ENCODE results near the gene COL28A1. TPM values are rescaled to one million over a fixed set of nuclear protein-coding genes. Genes with fewer than 3 reads are reported as not detected.

COL28A1 gene
- total RNA-seq, 2 experiments from 2014 or later: not detected

DNA sequence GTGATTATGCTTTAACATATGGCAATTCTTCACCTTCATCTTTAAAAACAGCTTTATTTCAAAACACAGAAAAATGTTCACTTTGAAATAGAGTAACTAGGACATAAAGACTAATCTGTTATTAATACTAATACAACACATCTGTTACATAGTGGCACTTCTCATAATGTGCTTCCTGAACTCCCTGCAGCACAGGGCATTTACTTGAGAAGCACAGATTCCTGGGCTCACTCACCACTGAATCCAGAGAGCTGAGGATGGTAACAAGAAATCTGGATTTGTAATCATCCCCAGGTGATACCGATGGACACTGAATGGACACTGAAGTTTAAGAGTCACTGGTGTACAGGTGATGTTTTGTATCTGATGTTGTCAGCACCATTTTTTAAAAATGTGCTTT, 96.1 kb downstream of the COL28A1 start:
- H3K27ac Mint-ChIP-seq: no peak overlapping the region
- POLR2A ChIA-PET: no interaction called here
- H3K27me3 Mint-ChIP-seq: no peaks in the 10 kb centered on the region
- DNase-seq (no peak), ATAC-seq (no peak)
- CTCF ChIA-PET: interaction anchor here (0.8 to 0.9 kb wide), 2 partner anchors 14 to 17 kb away, joined by 3 read pairs; no protein-coding TSS in a partner anchor
- intact Hi-C loops (cut with micrococcal nuclease): no loop called here
- no peaks in the 10 kb centered on the region for H3K36me3 Mint-ChIP-seq (ENCODE audit: low read depth)
- peaks cover 2% of the 10 kb centered on the region for H3K9me3 Mint-ChIP-seq
- no peak overlapping the region for H3K4me3 Mint-ChIP-seq
- TF ChIP-seq, protein P1, sequence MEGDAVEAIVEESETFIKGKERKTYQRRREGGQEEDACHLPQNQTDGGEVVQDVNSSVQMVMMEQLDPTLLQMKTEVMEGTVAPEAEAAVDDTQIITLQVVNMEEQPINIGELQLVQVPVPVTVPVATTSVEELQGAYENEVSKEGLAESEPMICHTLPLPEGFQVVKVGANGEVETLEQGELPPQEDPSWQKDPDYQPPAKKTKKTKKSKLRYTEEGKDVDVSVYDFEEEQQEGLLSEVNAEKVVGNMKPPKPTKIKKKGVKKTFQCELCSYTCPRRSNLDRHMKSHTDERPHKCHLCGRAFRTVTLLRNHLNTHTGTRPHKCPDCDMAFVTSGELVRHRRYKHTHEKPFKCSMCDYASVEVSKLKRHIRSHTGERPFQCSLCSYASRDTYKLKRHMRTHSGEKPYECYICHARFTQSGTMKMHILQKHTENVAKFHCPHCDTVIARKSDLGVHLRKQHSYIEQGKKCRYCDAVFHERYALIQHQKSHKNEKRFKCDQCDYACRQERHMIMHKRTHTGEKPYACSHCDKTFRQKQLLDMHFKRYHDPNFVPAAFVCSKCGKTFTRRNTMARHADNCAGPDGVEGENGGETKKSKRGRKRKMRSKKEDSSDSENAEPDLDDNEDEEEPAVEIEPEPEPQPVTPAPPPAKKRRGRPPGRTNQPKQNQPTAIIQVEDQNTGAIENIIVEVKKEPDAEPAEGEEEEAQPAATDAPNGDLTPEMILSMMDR (IDR thresholded peaks at IDR 0.05): no peak
- H3K4me1 Mint-ChIP-seq (ENCODE audit: low read depth): peaks cover 3% of the 10 kb centered on the region

DNA sequence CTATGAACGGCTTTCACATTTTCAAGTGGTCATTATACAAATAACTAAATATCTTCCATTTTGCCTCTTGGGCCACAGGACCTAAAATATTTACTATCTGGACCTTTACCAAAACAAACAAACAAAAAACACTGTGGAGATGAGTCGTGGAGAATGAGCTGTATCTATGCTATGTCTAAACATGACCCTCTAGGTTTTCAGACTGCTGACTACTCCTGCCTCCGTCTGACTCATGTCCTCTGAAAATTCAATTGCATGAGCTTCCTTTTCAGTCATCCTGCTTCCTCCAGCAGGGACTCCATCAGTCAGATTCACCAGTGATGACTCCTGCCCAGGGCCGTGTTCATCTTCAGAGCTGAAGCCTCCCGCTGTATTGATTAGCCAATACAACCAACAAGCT, 96.8 kb downstream of the COL28A1 start:
- ChIA-PET POLR2A (no interaction called here), CTCF (interaction anchor here (0.8 to 1.4 kb wide), 3 partner anchors 13 to 18 kb away, joined by 3 read pairs; no protein-coding TSS in a partner anchor)
- TF ChIP-seq, protein P1 (IDR thresholded peaks at IDR 0.05): no peak
- H3K36me3 Mint-ChIP-seq (ENCODE audit: low read depth): no peaks in the 10 kb centered on the region
- no peak overlapping the region for H3K27ac Mint-ChIP-seq
- no peak overlapping the region for H3K4me3 Mint-ChIP-seq
- peaks cover 3% of the 10 kb centered on the region for H3K4me1 Mint-ChIP-seq (ENCODE audit: low read depth)
- intact Hi-C loops (cut with micrococcal nuclease): no loop called here
- no peaks in the 10 kb centered on the region for H3K27me3 Mint-ChIP-seq
- ATAC-seq (no peak), DNase-seq (no peak)
- H3K9me3 Mint-ChIP-seq: no peaks in the 10 kb centered on the region

DNA sequence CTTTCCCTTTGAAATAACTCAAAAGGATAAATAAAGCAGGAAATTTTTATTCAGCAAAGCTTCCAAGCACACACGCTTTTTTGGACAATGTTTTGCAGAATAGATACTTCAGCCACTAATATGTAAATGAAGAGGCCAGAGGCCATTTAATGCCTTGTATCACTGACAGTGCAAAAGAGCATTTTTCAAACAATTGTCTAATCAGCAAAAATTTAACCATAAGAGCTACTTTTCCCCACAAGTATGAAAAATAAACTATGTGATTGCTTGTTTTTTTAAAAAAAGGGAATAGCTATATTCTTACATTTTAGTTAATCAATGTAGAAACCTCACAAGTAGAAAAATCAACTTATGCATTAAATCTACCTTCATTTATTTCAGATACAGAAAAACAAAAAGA, 99.7 kb downstream of the COL28A1 start:
- Mint-ChIP-seq H3K36me3 (ENCODE audit: low read depth) (no peaks in the 10 kb centered on the region), H3K27me3 (peaks cover 5% of the 10 kb centered on the region), H3K9me3 (no peaks in the 10 kb centered on the region), H3K4me1 (ENCODE audit: low read depth) (no peaks in the 10 kb centered on the region), H3K27ac (no peak overlapping the region), H3K4me3 (no peak overlapping the region)
- intact Hi-C loops (cut with micrococcal nuclease): no loop called here
- POLR2A ChIA-PET: no interaction called here
- DNase-seq (no peak), ATAC-seq (no peak)
- CTCF ChIA-PET: interaction anchor here (0.9 to 1.5 kb wide), 2 partner anchors 12 to 14 kb away, joined by 3 to 5 read pairs; no protein-coding TSS in a partner anchor
- TF ChIP-seq, protein P1 (IDR thresholded peaks at IDR 0.05): no peak

DNA sequence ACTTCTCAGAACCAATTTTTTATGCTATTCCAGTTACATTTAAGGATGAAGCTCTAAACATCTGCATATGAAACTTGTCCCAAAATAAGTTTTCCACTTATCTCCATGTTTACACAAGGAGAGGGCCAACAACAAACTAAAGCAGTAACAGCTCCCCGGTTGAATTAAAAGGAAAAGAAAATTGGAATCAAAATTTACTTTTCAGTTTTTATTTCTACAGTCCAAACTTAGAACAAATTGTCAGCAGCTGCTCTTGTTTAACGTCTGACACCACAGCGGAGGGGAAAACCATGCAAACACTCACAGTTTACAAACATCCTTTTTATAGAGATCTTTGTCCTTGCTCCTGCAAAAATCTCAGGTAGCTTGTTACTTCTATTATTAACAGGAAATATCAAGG, 101.3 kb downstream of the COL28A1 start:
- H3K4me1 Mint-ChIP-seq (ENCODE audit: low read depth): no peaks in the 10 kb centered on the region
- peaks cover 5% of the 10 kb centered on the region for H3K27me3 Mint-ChIP-seq
- no peak overlapping the region for H3K27ac Mint-ChIP-seq
- no peaks in the 10 kb centered on the region for H3K9me3 Mint-ChIP-seq
- intact Hi-C loops (cut with micrococcal nuclease): no loop called here
- H3K36me3 Mint-ChIP-seq (ENCODE audit: low read depth): no peaks in the 10 kb centered on the region
- TF ChIP-seq, protein P1 (IDR thresholded peaks at IDR 0.05): no peak
- H3K4me3 Mint-ChIP-seq: no peak overlapping the region
- ATAC-seq (no peak), DNase-seq (no peak)
- ChIA-PET CTCF (no interaction called here), POLR2A (interaction anchor here (0.7 kb wide), 1 partner anchor 66 kb away, joined by 3 read pairs; no protein-coding TSS in a partner anchor)

DNA sequence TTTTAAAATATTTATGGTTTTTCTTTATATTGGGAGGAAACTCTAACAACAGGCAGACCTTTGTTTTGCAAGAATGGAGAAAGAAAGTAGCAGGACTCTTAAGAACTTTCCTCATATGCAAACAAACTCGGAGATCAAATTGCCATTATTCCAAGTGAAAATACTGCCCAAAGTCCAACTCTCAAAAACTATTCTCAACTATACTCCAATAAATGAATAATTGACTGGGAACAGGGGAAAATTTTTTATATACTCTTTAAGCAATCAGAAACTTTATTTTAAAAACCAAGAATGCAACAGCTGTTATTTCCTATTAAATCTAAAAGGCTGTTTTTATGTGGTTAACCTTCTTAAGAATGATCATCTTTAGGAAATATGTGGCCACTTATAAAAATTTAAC, 101.9 kb downstream of the COL28A1 start:
- peaks cover 5% of the 10 kb centered on the region for H3K27me3 Mint-ChIP-seq
- no peak overlapping the region for H3K27ac Mint-ChIP-seq
- ChIA-PET CTCF (interaction anchor here (1.1 kb wide), 1 partner anchor 80 kb away, joined by 3 read pairs; no protein-coding TSS in a partner anchor), POLR2A (interaction anchor here (0.7 kb wide), 1 partner anchor 67 kb away, joined by 3 read pairs; no protein-coding TSS in a partner anchor)
- TF ChIP-seq, protein P1 (IDR thresholded peaks at IDR 0.05): no peak
- no peak overlapping the region for H3K4me3 Mint-ChIP-seq
- DNase-seq: no peak
- no peaks in the 10 kb centered on the region for H3K4me1 Mint-ChIP-seq (ENCODE audit: low read depth)
- no peak for ATAC-seq
- H3K9me3 Mint-ChIP-seq: no peaks in the 10 kb centered on the region
- intact Hi-C loops (cut with micrococcal nuclease): no loop called here
- H3K36me3 Mint-ChIP-seq (ENCODE audit: low read depth): no peaks in the 10 kb centered on the region

Data from activated CD8-positive, alpha-beta T cell treated with anti-CD3 and anti-CD28 coated beads for 36 hours (primary cell).